Loucy (cell line): Measurements from ENCODE around the gene HNRNPU.
A peak's percentile ranks its signal among the peaks of the same experiment; 100 is the strongest.
"Not testable (repeated sequence)": the region's sequence is repeated elsewhere in the genome, so short reads cannot be mapped to it uniquely, and the experiment has no call there.

Source experiments
- H2AFZ ChIP-seq: fragments of 200-600 bp; sonication (generic); 2 replicates; pipeline ENCODE4 v1.6.0; 2016; ENCODE audit warnings: antibody characterized with exemption, mild to moderate bottlenecking, low read length, moderate library complexity
- H3F3A ChIP-seq: fragments of 200-600 bp; 2 replicates; pipeline ENCODE4 v1.6.0; 2016; ENCODE audit warnings: antibody characterized with exemption, low read depth, mild to moderate bottlenecking
- H3K27me3 ChIP-seq: fragments of 200-600 bp; sonication (generic); 2 replicates; pipeline ENCODE4 v1.6.1; 2014; ENCODE audit warnings: low read length, mild to moderate bottlenecking; ENCODE audit not compliant: insufficient read depth, poor library complexity, severe bottlenecking
- H3K36me3 ChIP-seq: fragments of 200-600 bp; sonication (generic); 2 replicates; pipeline ENCODE4 v1.6.1; 2016; ENCODE audit warnings: low read length; ENCODE audit not compliant: insufficient read depth
- H3K4me1 ChIP-seq: fragments of 200-600 bp; sonication (generic); 2 replicates; pipeline ENCODE4 v1.5.1; 2014; ENCODE audit warnings: low read length, mild to moderate bottlenecking; ENCODE audit not compliant: insufficient read depth, poor library complexity, severe bottlenecking
- H3K4me2 ChIP-seq: fragments of 200-600 bp; sonication (generic); 2 replicates; pipeline ENCODE4 v1.6.0; 2014; ENCODE audit warnings: antibody characterized with exemption, low read length, low read depth, mild to moderate bottlenecking; ENCODE audit not compliant: poor library complexity, severe bottlenecking
- H3K4me3 ChIP-seq: fragments of 200-600 bp; sonication (generic); 2 replicates; pipeline ENCODE4 v1.5.1; 2014; ENCODE audit warnings: low read length, mild to moderate bottlenecking, mixed read lengths; ENCODE audit not compliant: poor library complexity, severe bottlenecking
- H3K79me2 ChIP-seq: fragments of 200-600 bp; sonication (generic); 2 replicates; pipeline ENCODE4 v1.6.1; 2014; ENCODE audit warnings: low read length; ENCODE audit not compliant: insufficient read depth
- H3K9ac ChIP-seq: fragments of 200-600 bp; sonication (generic); 2 replicates; pipeline ENCODE4 v1.6.0; 2014; ENCODE audit warnings: mild to moderate bottlenecking, low read depth, low read length, moderate library complexity; ENCODE audit not compliant: poor library complexity, severe bottlenecking
- H3K9me2 ChIP-seq: fragments of 200-600 bp; sonication (generic); replicated peaks from 2 replicates; pipeline ENCODE4 v1.6.1; 2016; ENCODE audit warnings: low read depth, low read length, mixed read lengths
- H3K9me3 ChIP-seq: fragments of 200-600 bp; sonication (generic); 2 replicates; pipeline ENCODE4 v1.6.1; 2014; ENCODE audit warnings: mild to moderate bottlenecking, antibody characterized with exemption, low read length, low read depth; ENCODE audit not compliant: insufficient read depth
- H4K20me1 ChIP-seq: fragments of 200-600 bp; sonication (generic); 2 replicates; pipeline ENCODE4 v1.6.0; 2014; ENCODE audit warnings: antibody characterized with exemption, low read length, mild to moderate bottlenecking; ENCODE audit not compliant: insufficient read depth, poor library complexity, severe bottlenecking
- CTCF ChIP-seq: fragments of 200-600 bp; sonication (generic); conservative IDR thresholded peaks from 2 replicates; pipeline ENCODE4 v1.5.1; 2014; ENCODE audit warnings: mild to moderate bottlenecking, antibody characterized with exemption, low read length
- EZH2phosphoT487 ChIP-seq: fragments of 200-600 bp; IDR thresholded peaks from 2 replicates; pipeline ENCODE4 v1.6.1; 2018; ENCODE audit warnings: antibody characterized with exemption, mild to moderate bottlenecking, moderate library complexity, borderline replicate concordance

The HNRNPU gene

GRCh38 chr1:244834543-244835275 is 29.6 kb downstream of the HNRNPU start:
- no peaks in the 10 kb centered on the region for H3K36me3 ChIP-seq
- peak overlapping the region; percentile 98 for H3K4me3 ChIP-seq
- H4K20me1 ChIP-seq = peaks cover 30% of the 10 kb centered on the region
- peaks cover 45% of the 10 kb centered on the region for H3K79me2 ChIP-seq
- TF ChIP-seq CTCF (no peak), EZH2phosphoT487 (no peak)
- peaks cover 10% of the 10 kb centered on the region; the same call in 1 of the 2 replicates for H3F3A ChIP-seq
- no peaks in the 10 kb centered on the region for H3K27me3 ChIP-seq
- peak overlapping the region; percentile 96 for H3K9ac ChIP-seq
- no peaks in the 10 kb centered on the region for H3K9me3 ChIP-seq
- peak overlapping the region; percentile 92 for H2AFZ ChIP-seq
- H3K4me2 ChIP-seq = peak overlapping the region; percentile 76
- H3K9me2 ChIP-seq = no peaks in the 10 kb centered on the region
- H3K4me1 ChIP-seq = peaks cover 38% of the 10 kb centered on the region

GRCh38 chr1:244833734-244834542 is 30.4 kb downstream of the HNRNPU start:
- H3K9me3 ChIP-seq = no peaks in the 10 kb centered on the region
- H3K79me2 ChIP-seq = peaks cover 37% of the 10 kb centered on the region
- peaks cover 30% of the 10 kb centered on the region for H3K4me1 ChIP-seq
- H3K4me2 ChIP-seq = peak overlapping the region; percentile 76
- no peaks in the 10 kb centered on the region for H3K27me3 ChIP-seq
- peak overlapping the region; percentile 98 for H3K4me3 ChIP-seq
- H3K9me2 ChIP-seq = no peaks in the 10 kb centered on the region
- peak overlapping the region; percentile 96 for H3K9ac ChIP-seq
- peaks cover 6% of the 10 kb centered on the region; the same call in 1 of the 2 replicates for H3F3A ChIP-seq
- TF ChIP-seq CTCF (peak; percentile 48), EZH2phosphoT487 (no peak)
- peaks cover 23% of the 10 kb centered on the region for H4K20me1 ChIP-seq
- H3K36me3 ChIP-seq = no peaks in the 10 kb centered on the region
- H2AFZ ChIP-seq = peak overlapping the region; percentile 92

- H3K36me3 ChIP-seq, H3K9me3 ChIP-seq, H3K9me2 ChIP-seq, H3K27me3 ChIP-seq, H3F3A ChIP-seq: not testable (repeated sequence)
- Histone ChIP-seq H3K4me3 (peak overlapping the region; percentile 98), H3K4me1 (peaks cover 26% of the 10 kb centered on the region), H3K79me2 (peaks cover 30% of the 10 kb centered on the region), H2AFZ (peak overlapping the region; percentile 92; the same call in 1 of the 2 replicates), H4K20me1 (peaks cover 19% of the 10 kb centered on the region), H3K4me2 (peak overlapping the region; percentile 76), H3K9ac (peak overlapping the region; percentile 96)
These were observed 31.1 kb downstream of the HNRNPU start for GRCh38 chr1:244833260-244833659.
